Measurements from ENCODE around the gene UBB.

Gene UBB

GRCh38 chr17:16343569-16343968 is 37.3 kb upstream of the UBB start:
- DNase-seq = no peak
- TF ChIP-seq CTCF (IDR thresholded peaks at IDR 0.05; ENCODE audit: low read depth, low read length, missing control alignments) = no peak
- Histone ChIP-seq H3K27ac (no peak overlapping the region), H3K36me3 (replicated peaks) (peaks cover 6% of the 10 kb centered on the region), H3K27me3 (replicated peaks) (no peaks in the 10 kb centered on the region), H3K4me3 (ENCODE audit: low read depth, low read length) (no peak overlapping the region)
- in situ Hi-C loops (cut with HindIII; ENCODE audit: low pct_ligation_motif_present, low sequenced_read_pairs) = no loop called here

DNA sequence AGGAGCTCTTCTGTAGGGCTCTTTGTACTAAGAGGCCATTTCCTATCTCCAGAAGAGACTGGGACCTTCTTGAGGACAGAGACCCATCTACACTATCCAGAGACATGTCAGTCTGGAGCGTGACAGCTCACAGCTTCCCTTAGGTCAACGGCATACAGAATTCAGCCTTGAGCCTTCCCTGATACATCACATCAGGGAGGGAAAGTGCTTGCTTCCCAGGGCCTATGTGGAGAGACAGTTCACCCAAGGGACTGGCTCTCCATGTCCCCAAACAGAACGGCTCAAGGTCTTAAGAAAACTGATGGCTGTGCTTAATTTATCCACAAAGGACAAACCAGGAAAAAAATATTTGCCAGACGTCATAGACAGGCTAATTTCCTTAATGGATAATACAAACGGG is 35.3 kb upstream of the UBB start:
- no peak for TF ChIP-seq CTCF (IDR thresholded peaks at IDR 0.05; ENCODE audit: low read depth, low read length, missing control alignments)
- in situ Hi-C loops (cut with HindIII; ENCODE audit: low pct_ligation_motif_present, low sequenced_read_pairs) = no loop called here

DNA sequence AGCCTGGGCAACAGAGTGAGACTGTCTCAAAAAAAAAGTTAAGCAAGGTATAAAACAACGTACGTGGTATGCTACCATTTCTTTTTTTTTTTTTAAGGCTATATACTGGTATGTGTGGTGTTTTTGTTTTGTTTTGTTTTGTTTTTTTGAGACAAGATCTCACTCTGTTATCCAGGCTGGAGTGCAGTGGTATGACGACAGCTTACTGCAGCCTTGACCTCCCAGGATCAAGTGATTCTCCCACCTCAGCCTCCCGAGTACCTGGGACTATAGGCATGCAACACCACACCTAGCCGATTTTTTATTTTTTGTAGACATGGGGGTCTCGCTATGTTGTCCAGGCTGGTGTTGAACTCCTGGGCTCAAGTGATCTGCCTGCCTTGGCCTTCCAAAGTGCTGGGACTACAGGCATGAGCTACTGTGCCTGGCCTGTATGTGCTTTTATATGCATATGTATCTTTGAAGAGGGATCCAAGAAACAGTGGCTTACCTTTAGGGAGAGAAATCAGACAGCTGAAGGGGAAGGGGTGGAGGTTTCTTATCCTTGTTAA is 34.1 kb upstream of the UBB start:
- TF ChIP-seq CTCF (IDR thresholded peaks at IDR 0.05; ENCODE audit: low read depth, low read length, missing control alignments) = no peak
- in situ Hi-C loops (cut with HindIII; ENCODE audit: low pct_ligation_motif_present, low sequenced_read_pairs) = no loop called here

More for the DNA sequence above, 35.3 kb upstream of the UBB start:
- Histone ChIP-seq H3K36me3 (replicated peaks) (peaks cover 16% of the 10 kb centered on the region), H3K27ac (no peak overlapping the region), H3K27me3 (replicated peaks) (no peaks in the 10 kb centered on the region), H3K4me3 (ENCODE audit: low read depth, low read length) (no peak overlapping the region)
- no peak for DNase-seq

GRCh38 chr17:16348586-16348985 is 32.3 kb upstream of the UBB start:
- DNase-seq = no peak
- no peak overlapping the region for H3K4me3 ChIP-seq (ENCODE audit: low read depth, low read length)
- H3K36me3 ChIP-seq (replicated peaks) = peaks cover 11% of the 10 kb centered on the region
- in situ Hi-C loops (cut with HindIII; ENCODE audit: low pct_ligation_motif_present, low sequenced_read_pairs) = no loop called here
- TF ChIP-seq CTCF (IDR thresholded peaks at IDR 0.05; ENCODE audit: low read depth, low read length, missing control alignments) = no peak
- no peaks in the 10 kb centered on the region for H3K27me3 ChIP-seq (replicated peaks)
- no peak overlapping the region for H3K27ac ChIP-seq

More for the DNA sequence above, 34.1 kb upstream of the UBB start:
- H3K27ac ChIP-seq = no peak overlapping the region
- H3K27me3 ChIP-seq (replicated peaks) = no peaks in the 10 kb centered on the region
- H3K36me3 ChIP-seq (replicated peaks) = peaks cover 16% of the 10 kb centered on the region
- no peak for DNase-seq
- no peak overlapping the region for H3K4me3 ChIP-seq (ENCODE audit: low read depth, low read length)

DNA sequence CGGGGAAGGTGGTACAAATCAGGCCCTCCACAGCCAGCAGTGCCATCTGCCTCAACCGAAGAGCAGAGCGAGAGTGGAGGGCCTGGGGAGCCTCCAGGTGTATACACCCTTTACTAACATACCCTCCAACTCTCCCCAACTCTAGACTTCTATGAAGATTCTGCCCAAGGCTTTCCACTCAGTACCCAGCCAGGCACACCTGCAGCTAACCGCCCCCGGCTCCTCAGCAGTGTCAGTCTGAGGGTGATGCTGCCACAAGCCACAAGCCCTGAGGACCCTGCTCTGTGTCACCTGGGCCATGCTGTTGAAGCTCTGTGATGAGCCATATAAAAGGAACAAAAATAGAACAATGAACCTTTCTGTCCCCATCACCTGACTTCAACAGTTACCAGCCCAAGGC is 31.5 kb upstream of the UBB start:
- Histone ChIP-seq H3K36me3 (replicated peaks) (peaks cover 11% of the 10 kb centered on the region), H3K27me3 (replicated peaks) (no peaks in the 10 kb centered on the region), H3K27ac (no peak overlapping the region), H3K4me3 (ENCODE audit: low read depth, low read length) (no peak overlapping the region)
- in situ Hi-C loops (cut with HindIII; ENCODE audit: low pct_ligation_motif_present, low sequenced_read_pairs) = no loop called here
- no peak for DNase-seq
- TF ChIP-seq CTCF (IDR thresholded peaks at IDR 0.05; ENCODE audit: low read depth, low read length, missing control alignments) = no peak

DNA sequence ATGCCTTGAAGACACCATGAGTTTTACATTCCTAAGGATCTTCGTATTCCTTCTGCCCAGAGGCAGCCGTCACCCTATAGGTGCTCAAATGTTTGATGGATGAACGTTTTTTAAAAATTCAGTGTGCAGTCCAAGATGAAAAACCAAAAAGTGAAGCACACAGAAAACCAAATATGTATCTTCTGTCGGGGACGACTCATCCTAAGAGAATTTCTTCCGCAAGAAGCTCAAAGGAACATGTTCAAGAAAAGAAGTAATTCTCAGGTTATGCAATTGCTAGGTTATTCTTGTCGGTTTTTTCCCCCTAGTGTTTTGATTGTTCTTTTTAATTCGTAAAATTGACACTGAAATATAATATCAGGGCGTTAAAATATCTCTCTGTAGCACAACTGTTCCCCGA is 29.1 kb upstream of the UBB start:
- Histone ChIP-seq H3K27me3 (replicated peaks) (no peaks in the 10 kb centered on the region), H3K27ac (peak overlapping the region; percentile 8), H3K36me3 (replicated peaks) (peaks cover 11% of the 10 kb centered on the region), H3K4me3 (ENCODE audit: low read depth, low read length) (peak overlapping the region; percentile 70)
- in situ Hi-C loops (cut with HindIII; ENCODE audit: low pct_ligation_motif_present, low sequenced_read_pairs) = no loop called here
- TF ChIP-seq CTCF (IDR thresholded peaks at IDR 0.05; ENCODE audit: low read depth, low read length, missing control alignments) = no peak
- DNase-seq = peak; percentile 16

All from brain microvascular endothelial cell (primary cell).